HG03575 (cell line): ENCODE results near the gene IL13.
"Not testable (repeated sequence)": the region's sequence is repeated elsewhere in the genome, so short reads cannot be mapped to it uniquely, and the experiment has no call there.

Experiments used
- ATAC-seq: cut with Tn5 transposase; IDR thresholded peaks from one replicate; pipeline ENCODE4 v1.9.1; 2021; ENCODE audit not compliant: unreplicated experiment, insufficient number of reproducible peaks, low FRiP score; ENCODE audit errors: extremely low read depth

Gene IL13

GRCh38 chr5:132657676-132658380 lies at the start of gene IL13:
TSS of gene IL13 (plus strand) at chr5:132658173. CDS start at chr5:132658187, 14 bp downstream.
- ATAC-seq, result no peak

- no peak for ATAC-seq
These were observed 46.0 kb upstream of the IL13 start for GRCh38 chr5:132611965-132612364.

- no peak for ATAC-seq
These were observed 45.1 kb upstream of the IL13 start for GRCh38 chr5:132612846-132613245.

- ATAC-seq, result no peak
These were observed 36.3 kb upstream of the IL13 start for GRCh38 chr5:132621699-132622098.

DNA sequence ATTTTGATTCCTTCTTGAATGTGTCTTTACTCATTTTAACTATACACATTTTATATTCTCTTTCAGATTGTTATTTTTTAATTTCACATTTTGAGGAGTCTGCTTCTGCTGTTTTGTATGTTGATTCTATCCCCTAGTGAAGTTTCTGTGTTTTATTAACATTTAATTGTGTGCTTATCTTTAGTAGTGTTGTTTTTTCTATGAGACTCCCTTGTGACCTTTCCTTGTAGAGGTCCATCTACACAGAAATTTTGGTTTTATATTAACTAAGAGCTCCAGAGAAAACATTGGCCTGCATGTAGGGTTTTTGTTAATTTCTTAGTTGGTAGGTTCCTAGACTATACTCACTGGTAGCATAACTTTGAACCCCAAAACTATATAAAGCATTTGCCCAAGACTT lies 35.4 kb upstream of the IL13 start:
- ATAC-seq, result no peak

DNA sequence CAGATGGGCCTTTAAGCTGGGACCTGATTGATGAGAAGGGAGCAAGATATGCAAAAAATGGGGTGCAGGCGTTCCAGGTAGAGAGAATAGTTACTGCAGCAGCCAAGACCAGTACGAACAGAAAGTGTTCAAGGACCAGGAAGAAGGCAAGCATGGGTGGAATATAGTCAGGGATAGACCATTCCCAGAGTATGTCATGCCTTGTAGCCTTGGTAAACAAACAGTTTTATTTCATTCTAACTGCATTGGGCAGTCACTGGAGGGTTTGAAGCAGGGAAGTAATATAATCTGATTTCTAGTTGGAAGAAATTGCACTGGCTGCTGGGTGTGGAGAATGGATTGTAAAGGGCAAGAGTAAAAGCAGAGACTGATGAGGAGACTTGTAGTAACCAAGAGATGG lies 30.5 kb upstream of the IL13 start:
- ATAC-seq, result no peak

DNA sequence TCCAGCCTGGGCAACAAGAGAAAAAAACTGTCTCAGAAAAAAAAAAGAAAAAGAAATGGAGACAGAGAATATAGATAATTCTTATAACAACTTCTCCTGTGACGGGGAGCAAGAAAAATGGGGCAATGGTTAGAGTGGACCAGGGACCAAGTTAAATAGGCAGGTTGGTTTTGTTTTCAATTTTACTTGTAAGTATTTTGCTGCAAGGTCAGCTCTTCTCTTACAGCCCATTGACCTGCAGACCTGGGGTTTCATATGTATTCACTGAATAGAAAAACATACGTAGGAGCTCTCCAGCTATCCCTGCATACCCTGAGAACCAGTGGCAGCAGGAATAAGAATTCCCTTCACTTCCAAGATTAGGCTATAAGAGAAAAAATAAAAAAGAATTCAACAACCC lies 29.2 kb upstream of the IL13 start:
- no peak for ATAC-seq

GRCh38 chr5:132629230-132629944 lies 28.6 kb upstream of the IL13 start:
- no peak for ATAC-seq

GRCh38 chr5:132633587-132633986 lies 24.4 kb upstream of the IL13 start:
- not testable (repeated sequence) for ATAC-seq

- peak; percentile 27 for ATAC-seq
These were observed 22.1 kb upstream of the IL13 start for GRCh38 chr5:132635873-132636272.

DNA sequence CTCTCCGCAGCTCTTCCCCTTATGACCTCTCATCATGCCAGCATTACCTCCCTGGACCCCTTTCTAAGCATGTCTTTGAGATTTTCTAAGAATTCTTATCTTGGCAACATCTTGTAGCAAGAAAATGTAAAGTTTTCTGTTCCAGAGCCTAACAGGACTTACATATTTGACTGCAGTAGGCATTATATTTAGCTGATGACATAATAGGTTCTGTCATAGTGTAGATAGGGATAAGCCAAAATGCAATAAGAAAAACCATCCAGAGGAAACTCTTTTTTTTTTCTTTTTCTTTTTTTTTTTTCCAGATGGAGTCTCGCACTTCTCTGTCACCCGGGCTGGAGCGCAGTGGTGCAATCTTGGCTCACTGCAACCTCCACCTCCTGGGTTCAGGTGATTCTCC lies 20.7 kb upstream of the IL13 start:
- no peak for ATAC-seq

DNA sequence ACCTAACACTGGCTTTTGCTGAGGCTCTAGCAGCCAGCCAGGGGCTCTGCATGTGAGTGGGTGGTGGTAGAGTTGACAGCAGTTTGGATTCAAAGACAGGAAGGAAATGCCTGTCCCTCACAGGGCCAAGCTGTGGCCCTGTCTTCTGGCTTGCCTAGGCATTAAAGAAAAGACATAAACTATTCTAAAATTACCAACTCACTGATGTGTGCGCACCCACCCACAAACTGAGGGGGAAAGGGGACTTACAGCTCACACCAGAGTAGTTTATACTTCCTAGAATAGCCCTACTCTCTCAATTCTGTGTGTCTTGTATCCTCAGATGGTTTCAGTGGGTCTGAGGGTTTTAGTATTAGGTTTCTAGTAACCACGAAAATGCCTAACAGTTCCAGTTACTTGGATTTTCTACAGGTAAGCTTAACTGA lies 18.3 kb upstream of the IL13 start:
- peak; percentile 67 for ATAC-seq

GRCh38 chr5:132640613-132641012 lies 17.4 kb upstream of the IL13 start:
- no peak for ATAC-seq

- ATAC-seq, result no peak
These were observed 16.7 kb upstream of the IL13 start for GRCh38 chr5:132641241-132641723.

DNA sequence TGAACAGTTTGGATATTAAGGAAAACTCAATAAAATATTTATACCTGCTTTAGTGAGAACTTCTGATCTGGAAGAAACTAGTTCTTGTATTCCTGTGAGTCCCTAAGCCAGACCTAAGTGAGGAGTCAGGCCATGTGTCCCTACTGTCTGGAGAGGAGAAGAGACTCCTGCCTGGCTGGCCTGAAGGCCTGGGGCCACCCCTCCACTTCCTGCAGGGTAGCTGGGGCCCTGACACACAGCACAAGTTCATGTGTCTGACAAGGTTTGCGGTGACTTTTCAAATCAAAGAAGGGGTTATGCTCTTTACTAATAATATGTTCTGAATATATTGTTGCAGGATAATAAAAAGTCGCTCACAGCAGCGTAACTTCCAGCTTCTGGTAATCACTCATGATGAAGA lies 16.1 kb upstream of the IL13 start:
- ATAC-seq, result no peak

DNA sequence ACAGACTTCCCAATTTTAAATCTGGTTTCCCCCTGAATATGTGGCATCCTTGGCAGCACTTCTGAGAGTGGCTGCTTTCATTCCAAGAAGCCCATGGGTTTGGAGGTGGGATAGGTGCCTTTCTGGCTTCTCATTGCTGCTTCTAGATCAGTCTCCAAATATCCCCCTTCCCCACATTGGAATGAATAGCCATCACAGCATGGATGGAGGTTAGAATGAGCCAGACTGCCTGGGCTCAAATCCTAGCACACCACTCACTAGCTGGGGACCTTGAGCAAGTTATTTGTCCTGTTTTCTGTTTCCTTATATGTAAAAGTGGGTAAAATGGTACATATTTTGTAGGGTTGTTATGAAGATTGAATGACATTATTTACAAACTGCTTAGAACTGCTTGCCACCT lies 13.8 kb upstream of the IL13 start:
- no peak for ATAC-seq

- ATAC-seq, result no peak
These were observed 11.2 kb upstream of the IL13 start for GRCh38 chr5:132646583-132647266.

GRCh38 chr5:132647473-132647872 lies 10.5 kb upstream of the IL13 start:
- ATAC-seq, result no peak

DNA sequence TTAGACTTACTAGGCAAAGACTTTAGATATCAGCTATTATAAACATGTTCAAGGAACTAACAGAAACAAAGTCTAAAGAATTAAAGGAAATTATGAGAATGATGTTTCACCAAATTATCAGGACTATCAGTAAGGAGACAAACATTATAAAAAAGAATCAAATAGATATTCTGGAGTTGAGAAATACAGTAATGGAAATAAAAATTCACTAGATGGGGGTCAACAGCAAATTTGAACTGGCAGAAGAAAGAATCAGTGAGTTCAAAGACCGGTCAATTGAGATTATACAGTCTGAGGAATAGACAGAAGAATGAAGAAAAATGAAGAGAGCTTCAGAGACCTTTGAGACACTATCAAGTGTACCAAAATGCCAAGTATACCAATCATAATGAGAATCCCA lies 9.6 kb upstream of the IL13 start:
- no peak for ATAC-seq
